Brain microvascular endothelial cell (primary cell): ENCODE data around the gene NLK.

Source experiments
- DNase-seq: peaks from one replicate; pipeline ENCODE4 v3.0.0-alpha.2; 2020
- H3K27ac ChIP-seq: fragments of 250-450 bp; sonication (Bioruptor Pico); 2 replicates; pipeline ENCODE4 v1.5.1; 2020; ENCODE audit warnings: mild to moderate bottlenecking, moderate library complexity
- H3K27me3 ChIP-seq: fragments of 250-450 bp; sonication (Bioruptor Pico); replicated peaks from 2 replicates; pipeline ENCODE4 v1.5.1; 2020; ENCODE audit warnings: mild to moderate bottlenecking
- H3K36me3 ChIP-seq: fragments of 250-450 bp; sonication (Bioruptor Pico); replicated peaks from 2 replicates; pipeline ENCODE4 v1.5.1; 2020; ENCODE audit warnings: mild to moderate bottlenecking
- H3K4me3 ChIP-seq: 2 replicates; pipeline ENCODE4 v1.5.1; 2011; ENCODE audit warnings: low read depth, mild to moderate bottlenecking, control low read depth, low read length, moderate library complexity
- CTCF ChIP-seq: IDR thresholded peaks from 2 replicates; pipeline ENCODE4 v1.5.1; 2011; ENCODE audit warnings: low read depth, mild to moderate bottlenecking, moderate library complexity, low read length, control low read depth, inconsistent platforms; ENCODE audit errors: missing control alignments
- in situ Hi-C: cut with HindIII; loops from 2 replicates; pipeline ENCODE4 v1.10.0; 2017; ENCODE audit warnings: low sequenced_read_pairs, low pct_ligation_motif_present

NLK gene

DNA sequence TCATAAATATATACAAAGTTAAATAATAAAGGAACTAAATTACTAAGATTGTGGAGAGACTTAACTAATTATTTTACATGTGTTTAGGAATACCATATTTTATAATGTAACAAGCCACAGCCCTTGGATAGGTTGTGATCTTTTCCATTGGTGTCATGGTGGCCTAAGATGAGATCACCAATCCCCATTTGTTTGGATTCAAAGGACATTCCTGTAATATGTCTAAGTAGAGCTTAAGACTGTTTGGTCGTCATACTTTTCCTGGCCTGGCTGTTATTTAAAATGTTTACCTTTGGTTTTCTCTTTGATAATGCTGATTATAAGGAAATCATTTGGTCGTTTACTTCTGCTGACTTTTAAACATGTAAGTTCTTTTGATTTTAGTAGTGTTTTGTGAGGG, 118.1 kb downstream of the NLK start:
- no peak for DNase-seq
- peaks cover 2% of the 10 kb centered on the region for H3K36me3 ChIP-seq
- no peaks in the 10 kb centered on the region for H3K27me3 ChIP-seq
- no peak for TF ChIP-seq CTCF
- H3K4me3 ChIP-seq, result no peak overlapping the region
- in situ Hi-C loops, result no loop called here
- H3K27ac ChIP-seq, result no peak overlapping the region

GRCh38 chr17:28161311-28161710, 118.8 kb downstream of the NLK start:
- Histone ChIP-seq H3K36me3 (peaks cover 2% of the 10 kb centered on the region), H3K27me3 (no peaks in the 10 kb centered on the region), H3K4me3 (no peak overlapping the region), H3K27ac (no peak overlapping the region)
- in situ Hi-C loops, result no loop called here
- TF ChIP-seq CTCF, result no peak
- DNase-seq, result no peak

DNA sequence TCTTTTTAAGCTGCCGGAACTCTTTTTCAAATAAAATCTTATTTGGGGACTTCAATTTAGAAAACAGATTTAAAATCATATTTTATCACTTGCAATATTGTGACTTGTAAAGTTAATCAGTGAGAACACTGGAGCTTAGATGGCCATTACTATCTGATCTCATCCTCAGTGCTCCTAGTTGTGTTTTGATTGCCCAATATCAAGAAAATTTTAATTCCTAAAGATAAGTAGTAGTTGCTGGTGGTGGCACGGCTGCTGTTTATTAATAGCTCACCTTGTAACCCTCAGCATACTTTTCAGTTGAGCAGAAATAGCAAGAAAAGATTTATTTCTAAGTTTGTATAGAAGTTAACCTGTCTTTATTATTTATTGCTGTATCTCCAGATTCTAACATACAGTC, 124.0 kb downstream of the NLK start:
- in situ Hi-C loops, result no loop called here
- Histone ChIP-seq H3K36me3 (peaks cover 7% of the 10 kb centered on the region), H3K4me3 (no peak overlapping the region)

DNA sequence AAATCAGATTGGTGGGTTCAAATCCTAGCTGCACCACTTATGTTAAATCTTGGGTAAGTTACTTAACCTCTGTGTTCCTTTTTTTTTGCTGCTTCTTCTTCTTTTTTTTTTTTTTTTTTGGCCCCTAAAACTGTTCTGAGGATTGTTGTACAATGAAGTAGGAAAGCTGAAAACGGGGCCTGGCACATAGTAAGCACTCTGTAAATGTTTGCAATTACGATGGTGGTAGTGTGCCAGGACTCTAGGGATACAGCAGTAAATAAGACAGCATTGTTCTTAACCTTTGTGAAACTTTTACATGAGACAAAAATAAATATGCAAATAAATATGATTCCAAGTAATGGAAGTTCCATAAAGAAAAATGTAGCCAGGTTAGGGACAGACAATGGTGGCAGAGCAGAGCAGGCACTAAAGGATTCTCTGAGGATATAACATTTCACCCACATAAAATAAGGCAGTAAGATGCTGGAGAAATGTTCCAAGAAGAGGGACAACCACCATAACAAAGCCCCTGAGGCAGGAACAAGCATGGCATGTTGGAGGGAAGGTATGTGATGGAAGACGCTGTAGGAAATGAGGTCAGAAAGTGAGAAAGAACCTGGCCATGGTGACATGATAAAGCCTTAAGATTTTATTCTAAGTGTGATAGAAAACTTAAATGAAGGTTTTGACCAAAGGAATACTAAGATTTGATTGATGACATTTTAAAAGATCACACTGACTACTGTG, 127.3 kb downstream of the NLK start:
- Histone ChIP-seq H3K4me3 (no peak overlapping the region), H3K27ac (no peak overlapping the region), H3K36me3 (peaks cover 11% of the 10 kb centered on the region), H3K27me3 (no peaks in the 10 kb centered on the region)
- no peak for TF ChIP-seq CTCF
- DNase-seq, result no peak
- in situ Hi-C loops, result no loop called here

More for the DNA sequence above, 124.0 kb downstream of the NLK start:
- Histone ChIP-seq H3K27me3 (no peaks in the 10 kb centered on the region), H3K27ac (no peak overlapping the region)
- no peak for DNase-seq
- no peak for TF ChIP-seq CTCF

- in situ Hi-C loops, result no loop called here
These were observed 128.3 kb downstream of the NLK start for GRCh38 chr17:28170771-28171170.

More at GRCh38 chr17:28170771-28171170, 128.3 kb downstream of the NLK start:
- H3K4me3 ChIP-seq, result no peak overlapping the region
- peaks cover 10% of the 10 kb centered on the region for H3K36me3 ChIP-seq
- DNase-seq, result no peak
- H3K27me3 ChIP-seq, result no peaks in the 10 kb centered on the region
- no peak overlapping the region for H3K27ac ChIP-seq
- TF ChIP-seq CTCF, result no peak
